Ishikawa (cell line): Measurements from ENCODE around the gene BMP7.

Experiments
- CEBPB ChIP-seq: IDR thresholded peaks from 2 replicates; pipeline ENCODE4 v1.6.1; 2012
- CREB1 ChIP-seq: IDR thresholded peaks from 2 replicates; pipeline ENCODE4 v1.6.1; 2012; ENCODE audit warnings: low read depth
- EGR1 ChIP-seq: IDR thresholded peaks from 2 replicates; pipeline ENCODE4 v1.6.1; 2012
- EP300 ChIP-seq: IDR thresholded peaks from 2 replicates; pipeline ENCODE4 v1.6.1; 2012; ENCODE audit warnings: borderline replicate concordance
- FOXM1 ChIP-seq: IDR thresholded peaks from 2 replicates; pipeline ENCODE4 v1.6.1; 2012; ENCODE audit warnings: low read depth, borderline replicate concordance
- NFIC ChIP-seq: IDR thresholded peaks from 2 replicates; pipeline ENCODE4 v1.6.1; 2012
- RAD21 ChIP-seq: IDR thresholded peaks from 2 replicates; pipeline ENCODE4 v1.6.1; 2012; ENCODE audit warnings: low read depth
- TAF1 ChIP-seq: IDR thresholded peaks from 2 replicates; pipeline ENCODE4 v1.6.1; 2012; ENCODE audit warnings: low read depth, mild to moderate bottlenecking
- TCF12 ChIP-seq: IDR thresholded peaks from 2 replicates; pipeline ENCODE4 v1.6.1; 2012; ENCODE audit warnings: low read depth
- TEAD4 ChIP-seq: IDR thresholded peaks from 2 replicates; pipeline ENCODE4 v1.6.1; 2012
- YY1 ChIP-seq: IDR thresholded peaks from 2 replicates; pipeline ENCODE4 v1.6.1; 2012; ENCODE audit warnings: low read depth
- ZBTB7A ChIP-seq: IDR thresholded peaks from 2 replicates; pipeline ENCODE4 v1.6.1; 2012; ENCODE audit warnings: low read depth
- TF ChIP-seq, protein P1 (sequence below): IDR thresholded peaks from 2 replicates; pipeline ENCODE4 v1.6.1; 2012; ENCODE audit warnings: low read depth, mild to moderate bottlenecking
- TF ChIP-seq, protein P2 (sequence below): IDR thresholded peaks from 2 replicates; pipeline ENCODE4 v1.6.1; 2012
- TF ChIP-seq, protein P3 (sequence below): IDR thresholded peaks from 2 replicates; pipeline ENCODE4 v1.6.1; 2012

Gene BMP7

DNA sequence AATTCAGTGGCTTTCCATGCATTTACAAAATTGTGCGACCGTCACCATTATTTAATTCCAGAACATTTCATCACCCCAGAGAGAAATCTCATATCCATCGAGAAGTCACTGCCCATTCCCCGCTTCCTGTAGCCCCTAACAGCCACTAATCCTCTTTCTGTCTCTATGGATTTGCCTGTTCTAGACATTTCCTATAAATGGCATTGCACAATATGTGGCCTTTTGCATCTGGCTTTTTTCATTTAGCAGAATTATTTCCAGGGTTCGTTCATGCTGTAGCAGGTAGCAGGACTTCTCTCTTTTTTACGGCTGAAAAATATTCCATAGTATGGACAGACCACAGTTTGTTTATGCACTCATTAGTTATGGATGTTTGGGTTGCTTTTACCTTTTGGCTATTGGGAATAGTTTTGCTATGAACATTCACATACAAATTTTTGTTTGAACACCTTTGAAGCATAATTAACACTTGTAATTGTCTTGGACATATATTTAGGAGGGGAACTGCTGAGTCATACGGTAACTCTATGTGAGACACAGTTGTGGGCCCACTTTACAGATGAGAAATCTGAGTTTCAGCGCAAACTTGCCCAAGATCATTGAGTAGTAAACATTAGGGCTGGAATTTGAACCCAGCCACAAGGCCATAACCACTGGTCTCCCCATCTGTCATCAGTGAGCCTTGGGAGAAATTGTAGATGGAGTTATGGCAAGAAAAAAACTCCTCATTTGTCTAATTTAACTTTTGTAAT, 126.9 kb downstream of the BMP7 start:
- TF ChIP-seq ZBTB7A = no peak
- TF ChIP-seq TAF1 = no peak
- no peak for TF ChIP-seq YY1
- TF ChIP-seq NFIC = no peak
- TF ChIP-seq, protein P1, sequence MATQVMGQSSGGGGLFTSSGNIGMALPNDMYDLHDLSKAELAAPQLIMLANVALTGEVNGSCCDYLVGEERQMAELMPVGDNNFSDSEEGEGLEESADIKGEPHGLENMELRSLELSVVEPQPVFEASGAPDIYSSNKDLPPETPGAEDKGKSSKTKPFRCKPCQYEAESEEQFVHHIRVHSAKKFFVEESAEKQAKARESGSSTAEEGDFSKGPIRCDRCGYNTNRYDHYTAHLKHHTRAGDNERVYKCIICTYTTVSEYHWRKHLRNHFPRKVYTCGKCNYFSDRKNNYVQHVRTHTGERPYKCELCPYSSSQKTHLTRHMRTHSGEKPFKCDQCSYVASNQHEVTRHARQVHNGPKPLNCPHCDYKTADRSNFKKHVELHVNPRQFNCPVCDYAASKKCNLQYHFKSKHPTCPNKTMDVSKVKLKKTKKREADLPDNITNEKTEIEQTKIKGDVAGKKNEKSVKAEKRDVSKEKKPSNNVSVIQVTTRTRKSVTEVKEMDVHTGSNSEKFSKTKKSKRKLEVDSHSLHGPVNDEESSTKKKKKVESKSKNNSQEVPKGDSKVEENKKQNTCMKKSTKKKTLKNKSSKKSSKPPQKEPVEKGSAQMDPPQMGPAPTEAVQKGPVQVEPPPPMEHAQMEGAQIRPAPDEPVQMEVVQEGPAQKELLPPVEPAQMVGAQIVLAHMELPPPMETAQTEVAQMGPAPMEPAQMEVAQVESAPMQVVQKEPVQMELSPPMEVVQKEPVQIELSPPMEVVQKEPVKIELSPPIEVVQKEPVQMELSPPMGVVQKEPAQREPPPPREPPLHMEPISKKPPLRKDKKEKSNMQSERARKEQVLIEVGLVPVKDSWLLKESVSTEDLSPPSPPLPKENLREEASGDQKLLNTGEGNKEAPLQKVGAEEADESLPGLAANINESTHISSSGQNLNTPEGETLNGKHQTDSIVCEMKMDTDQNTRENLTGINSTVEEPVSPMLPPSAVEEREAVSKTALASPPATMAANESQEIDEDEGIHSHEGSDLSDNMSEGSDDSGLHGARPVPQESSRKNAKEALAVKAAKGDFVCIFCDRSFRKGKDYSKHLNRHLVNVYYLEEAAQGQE = no peak
- TF ChIP-seq CEBPB = no peak
- TF ChIP-seq EP300 = no peak
- no peak for TF ChIP-seq RAD21
- no peak for TF ChIP-seq TCF12
- TF ChIP-seq, protein P2, sequence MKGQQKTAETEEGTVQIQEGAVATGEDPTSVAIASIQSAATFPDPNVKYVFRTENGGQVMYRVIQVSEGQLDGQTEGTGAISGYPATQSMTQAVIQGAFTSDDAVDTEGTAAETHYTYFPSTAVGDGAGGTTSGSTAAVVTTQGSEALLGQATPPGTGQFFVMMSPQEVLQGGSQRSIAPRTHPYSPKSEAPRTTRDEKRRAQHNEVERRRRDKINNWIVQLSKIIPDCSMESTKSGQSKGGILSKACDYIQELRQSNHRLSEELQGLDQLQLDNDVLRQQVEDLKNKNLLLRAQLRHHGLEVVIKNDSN = no peak
- no peak for TF ChIP-seq CREB1

DNA sequence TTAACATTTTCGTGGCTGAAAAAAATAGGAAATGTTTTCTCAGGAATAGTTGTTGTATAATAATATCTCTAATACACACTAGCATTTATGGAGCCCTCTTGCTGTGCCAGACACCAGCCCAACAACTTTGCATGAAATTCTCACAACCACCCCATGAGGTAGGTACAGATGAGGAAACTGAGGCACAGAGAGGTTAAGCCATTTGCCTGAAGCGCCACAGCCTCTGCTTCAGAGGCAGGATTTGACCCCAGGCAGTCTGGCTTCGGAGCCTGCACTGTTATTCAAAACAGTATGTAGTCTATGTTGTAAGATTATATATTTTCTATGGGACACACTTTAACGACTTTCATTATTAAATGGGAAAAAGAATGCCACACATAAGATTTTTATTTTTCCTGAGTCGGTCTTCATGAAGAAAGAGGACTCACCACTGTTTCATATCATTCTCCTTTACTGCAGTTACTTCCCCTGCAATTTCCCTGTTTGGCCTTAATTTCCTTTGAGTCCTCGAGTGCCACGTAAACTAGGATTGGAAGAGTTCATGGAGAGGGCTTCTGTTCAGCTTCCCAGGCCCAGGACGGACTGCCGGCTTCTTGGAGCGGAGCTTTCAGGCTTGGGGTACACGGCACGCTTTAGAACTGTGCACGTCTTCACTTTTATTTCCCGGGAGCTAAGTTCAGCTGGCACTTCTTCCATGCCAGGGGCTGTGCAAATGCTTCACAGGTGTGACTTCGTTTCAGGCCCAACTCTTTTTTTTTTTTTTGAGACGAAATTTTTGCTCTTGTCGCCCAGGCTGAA, 128.0 kb downstream of the BMP7 start:
- TF ChIP-seq ZBTB7A = no peak
- TF ChIP-seq EP300 = no peak
- TF ChIP-seq, protein P3, sequence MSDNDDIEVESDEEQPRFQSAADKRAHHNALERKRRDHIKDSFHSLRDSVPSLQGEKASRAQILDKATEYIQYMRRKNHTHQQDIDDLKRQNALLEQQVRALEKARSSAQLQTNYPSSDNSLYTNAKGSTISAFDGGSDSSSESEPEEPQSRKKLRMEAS = no peak
- TF ChIP-seq, protein P1 = no peak
- TF ChIP-seq YY1 = no peak
- no peak for TF ChIP-seq TCF12
- TF ChIP-seq EGR1 = no peak
- no peak for TF ChIP-seq CREB1
- TF ChIP-seq RAD21 = no peak
- TF ChIP-seq, protein P2 = no peak
- TF ChIP-seq TEAD4 = no peak

DNA sequence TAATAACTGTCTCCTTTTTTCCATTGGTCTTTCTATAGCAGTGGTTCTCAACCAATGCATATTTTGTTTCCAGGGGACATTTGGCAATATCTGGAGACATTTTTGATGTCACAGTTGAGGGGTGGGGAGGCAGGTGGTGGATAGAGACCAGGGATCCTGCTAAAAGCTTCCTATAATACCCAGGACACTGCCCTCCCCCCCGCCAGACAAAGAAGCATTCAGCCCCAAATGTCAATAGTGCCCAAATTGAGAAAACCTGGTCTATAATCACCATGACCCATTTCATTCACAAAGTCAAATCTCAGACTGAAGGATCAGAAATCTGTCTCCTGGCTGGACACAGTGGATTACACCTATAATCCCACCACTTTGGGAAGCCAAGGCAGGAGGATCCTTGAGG, 128.8 kb downstream of the BMP7 start:
- TF ChIP-seq TEAD4 = no peak
- no peak for TF ChIP-seq CREB1
- TF ChIP-seq TCF12 = no peak

DNA sequence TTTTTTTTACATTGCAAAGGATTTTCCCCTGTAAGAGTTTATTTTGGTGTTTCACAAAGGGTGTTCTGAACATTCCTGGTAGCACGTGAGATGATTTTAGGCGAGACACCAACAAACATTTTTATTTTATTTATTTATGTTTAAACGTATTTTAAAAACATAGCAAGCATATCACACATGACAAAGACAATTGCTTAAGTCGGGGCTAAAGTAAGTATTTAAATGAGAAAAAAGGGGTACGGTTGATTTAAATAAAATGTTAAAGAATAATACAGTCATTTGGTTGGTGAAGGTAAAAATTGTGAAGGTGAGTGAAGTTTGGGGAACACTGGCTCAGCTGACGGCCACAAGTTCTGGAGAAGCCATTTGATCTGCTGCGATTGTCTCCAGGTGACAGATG, 129.7 kb downstream of the BMP7 start:
- TF ChIP-seq YY1 = no peak
- TF ChIP-seq FOXM1 = no peak
- TF ChIP-seq TCF12 = no peak

DNA sequence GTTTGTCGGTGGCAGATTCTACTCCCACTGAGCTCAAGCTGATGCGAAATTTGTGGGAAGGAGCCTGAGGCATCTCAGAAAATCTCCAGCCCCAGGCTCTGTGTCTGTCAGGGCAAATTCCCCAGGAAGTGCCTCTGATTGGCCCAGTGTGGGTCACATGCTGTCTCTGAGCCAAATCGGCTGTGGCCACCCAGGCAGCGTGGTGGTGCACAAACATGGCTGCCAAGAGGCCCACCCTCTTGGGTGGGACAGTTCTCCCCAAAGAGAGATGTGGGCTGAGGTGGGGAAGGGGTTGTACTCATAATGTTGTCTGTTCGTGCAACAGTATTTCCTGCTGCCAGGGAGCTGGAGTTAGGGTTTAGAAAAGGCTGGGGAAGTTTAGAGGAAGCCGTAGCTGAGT, 130.6 kb downstream of the BMP7 start:
- TF ChIP-seq, protein P2 = peak; percentile 25; the same call in 1 of the 2 replicates
- TF ChIP-seq CREB1 = no peak

DNA sequence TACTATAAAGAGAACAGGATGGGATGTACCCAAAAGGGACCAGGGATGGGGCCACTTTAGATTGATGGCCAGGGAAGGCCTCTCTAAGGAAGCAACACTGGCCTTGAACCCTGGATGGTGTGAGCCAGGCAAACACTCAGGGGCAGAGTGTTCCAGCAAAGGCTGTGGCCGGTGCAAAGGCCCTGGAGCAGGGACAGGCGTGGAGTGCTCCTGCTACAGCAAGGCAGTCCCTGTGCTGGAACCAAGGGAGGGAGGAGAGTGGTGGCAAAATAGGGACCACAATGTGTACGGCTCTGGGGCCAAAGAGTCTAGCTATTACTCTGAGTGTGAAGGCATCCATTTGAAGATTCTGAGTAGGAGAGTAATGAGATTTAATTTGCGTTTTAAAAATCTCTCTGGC, 131.6 kb downstream of the BMP7 start:
- TF ChIP-seq CREB1 = no peak
- no peak for TF ChIP-seq TEAD4
- TF ChIP-seq, protein P3 = no peak
- TF ChIP-seq FOXM1 = no peak
- TF ChIP-seq TAF1 = no peak
- TF ChIP-seq YY1 = no peak
- TF ChIP-seq, protein P1 = no peak
- no peak for TF ChIP-seq TCF12
- TF ChIP-seq CEBPB = no peak
- TF ChIP-seq, protein P2 = no peak
- TF ChIP-seq EGR1 = no peak
- no peak for TF ChIP-seq ZBTB7A
